Measurements from ENCODE around the gene FAM78B. TPM values are rescaled to one million over a fixed set of nuclear protein-coding genes. Genes with fewer than 3 reads are reported as not detected.

Gene FAM78B
- total and polyA plus RNA-seq, 8 donors, result 0.44 to 8.0 (median 0.89) TPM; not detected in 2

DNA sequence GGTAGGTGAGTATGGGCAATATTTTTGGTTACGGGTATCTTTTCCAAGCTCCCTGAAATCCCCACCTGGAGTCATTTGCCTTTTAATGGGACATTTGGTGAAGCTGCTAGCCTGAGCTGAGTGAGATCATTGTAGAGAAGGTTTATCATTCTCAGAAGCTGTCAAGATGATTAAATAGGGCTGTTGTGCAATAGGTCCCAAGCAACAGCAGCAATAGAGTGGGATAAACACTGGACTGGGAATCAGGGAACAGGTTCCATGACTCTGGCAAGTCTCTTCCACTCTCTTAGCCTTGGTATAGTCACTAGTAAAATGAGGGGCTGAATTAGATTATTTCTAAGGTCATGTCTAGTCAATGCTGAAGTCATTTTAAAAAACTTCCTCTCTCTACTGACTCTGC, 30.3 kb upstream of the FAM78B start:
- Histone ChIP-seq H3K4me1 (no peaks in the 10 kb centered on the region), H3K27me3 (no peaks in the 10 kb centered on the region), H3K4me3 (no peak overlapping the region), H3K36me3 (no peaks in the 10 kb centered on the region), H3K9me3 (no peaks in the 10 kb centered on the region), H3K27ac (no peak overlapping the region)
- TF ChIP-seq, protein P1, sequence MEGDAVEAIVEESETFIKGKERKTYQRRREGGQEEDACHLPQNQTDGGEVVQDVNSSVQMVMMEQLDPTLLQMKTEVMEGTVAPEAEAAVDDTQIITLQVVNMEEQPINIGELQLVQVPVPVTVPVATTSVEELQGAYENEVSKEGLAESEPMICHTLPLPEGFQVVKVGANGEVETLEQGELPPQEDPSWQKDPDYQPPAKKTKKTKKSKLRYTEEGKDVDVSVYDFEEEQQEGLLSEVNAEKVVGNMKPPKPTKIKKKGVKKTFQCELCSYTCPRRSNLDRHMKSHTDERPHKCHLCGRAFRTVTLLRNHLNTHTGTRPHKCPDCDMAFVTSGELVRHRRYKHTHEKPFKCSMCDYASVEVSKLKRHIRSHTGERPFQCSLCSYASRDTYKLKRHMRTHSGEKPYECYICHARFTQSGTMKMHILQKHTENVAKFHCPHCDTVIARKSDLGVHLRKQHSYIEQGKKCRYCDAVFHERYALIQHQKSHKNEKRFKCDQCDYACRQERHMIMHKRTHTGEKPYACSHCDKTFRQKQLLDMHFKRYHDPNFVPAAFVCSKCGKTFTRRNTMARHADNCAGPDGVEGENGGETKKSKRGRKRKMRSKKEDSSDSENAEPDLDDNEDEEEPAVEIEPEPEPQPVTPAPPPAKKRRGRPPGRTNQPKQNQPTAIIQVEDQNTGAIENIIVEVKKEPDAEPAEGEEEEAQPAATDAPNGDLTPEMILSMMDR (IDR thresholded peaks at IDR 0.05), result no peak
- no peak for TF ChIP-seq POLR2A (IDR thresholded peaks at IDR 0.05)
- TF ChIP-seq EP300 (IDR thresholded peaks at IDR 0.05), result no peak
- no peak for TF ChIP-seq POLR2AphosphoS5 (IDR thresholded peaks at IDR 0.05)
- peak in 1 of 2 donors; percentile 40 for DNase-seq
- intact Hi-C loops (cut with DNase I; ENCODE audit: low total_unique reads), result no loop called here
- 44 to 93% (median 89%) methylated on average over 1 of the region's 1 CpG for WGBS, 5 donors

DNA sequence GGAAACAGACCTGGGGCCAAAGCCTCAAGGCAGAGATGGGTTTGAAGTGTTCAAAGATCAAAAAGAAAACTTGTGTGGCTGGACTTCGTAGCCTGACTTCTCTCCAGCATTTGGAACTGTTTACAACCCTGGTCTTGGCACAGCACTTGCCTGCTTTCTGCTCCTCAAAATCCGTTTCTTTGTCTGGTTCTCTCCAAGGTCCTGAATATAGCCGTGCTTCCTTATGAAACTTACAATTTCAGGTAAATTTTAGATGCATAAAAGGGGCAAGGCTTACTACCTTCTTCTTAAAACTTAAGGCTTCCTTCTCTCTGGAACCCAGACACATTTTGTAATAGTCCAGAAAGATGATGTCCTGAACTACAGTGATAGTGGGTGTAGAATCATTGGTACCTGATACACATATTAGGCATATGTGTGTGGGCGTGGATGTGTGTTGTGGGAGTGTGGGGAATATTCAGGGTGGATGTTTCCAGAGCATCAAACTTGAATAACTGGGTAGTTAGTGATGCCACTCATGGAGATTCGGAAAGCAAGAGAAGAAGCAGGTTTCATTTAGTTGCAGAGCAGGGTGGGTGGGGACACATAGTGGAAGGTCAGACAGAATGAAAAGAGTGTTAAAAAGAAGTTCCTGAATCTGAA, 26.4 kb upstream of the FAM78B start:
- WGBS, 5 donors, result 48 to 57% (median 51%) methylated on average over 5 of the region's 5 CpGs

DNA sequence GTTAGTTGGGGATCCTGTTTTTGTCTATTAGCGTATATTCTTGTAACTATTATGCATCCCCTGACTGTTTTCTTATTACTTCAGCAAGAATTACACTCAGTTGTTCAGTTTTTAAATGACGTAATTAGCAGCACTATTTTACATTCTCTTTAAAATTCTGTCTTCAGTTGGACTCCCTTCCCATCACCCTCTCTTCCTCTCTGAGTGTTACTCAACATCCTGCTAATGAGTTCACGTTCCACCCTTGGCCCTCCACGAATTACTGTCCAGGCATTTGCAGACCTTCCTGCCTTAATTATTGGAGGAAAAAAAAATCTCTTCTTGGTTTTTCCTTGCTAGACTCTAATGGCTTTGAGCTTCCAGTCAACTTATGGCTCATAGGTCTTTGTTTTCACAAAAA, 23.6 kb upstream of the FAM78B start:
- no peak overlapping the region for H3K4me3 ChIP-seq
- DNase-seq, result no peak
- H3K27ac ChIP-seq, result no peak overlapping the region
- no peaks in the 10 kb centered on the region for H3K9me3 ChIP-seq
- WGBS, 5 donors, result 62 to 75% (median 71%) methylated on average over 4 of the region's 4 CpGs
- no peak for TF ChIP-seq POLR2AphosphoS5 (IDR thresholded peaks at IDR 0.05)
- no peak for TF ChIP-seq POLR2A (IDR thresholded peaks at IDR 0.05)
- TF ChIP-seq, protein P1 (IDR thresholded peaks at IDR 0.05), result no peak
- no peak for TF ChIP-seq EP300 (IDR thresholded peaks at IDR 0.05)
- intact Hi-C loops (cut with DNase I; ENCODE audit: low total_unique reads), result no loop called here
- H3K36me3 ChIP-seq, result no peaks in the 10 kb centered on the region
- H3K4me1 ChIP-seq, result no peaks in the 10 kb centered on the region
- H3K27me3 ChIP-seq, result peaks cover 0 to 3% (median 0%) of the 10 kb centered on the region in 3 donors

More for the DNA sequence above, 26.4 kb upstream of the FAM78B start:
- peak in 1 of 2 donors; percentile 4 for DNase-seq
- no peaks in the 10 kb centered on the region for H3K9me3 ChIP-seq
- H3K4me1 ChIP-seq, result no peaks in the 10 kb centered on the region
- H3K27me3 ChIP-seq, result no peaks in the 10 kb centered on the region
- no peaks in the 10 kb centered on the region for H3K36me3 ChIP-seq
- TF ChIP-seq EP300 (IDR thresholded peaks at IDR 0.05) (no peak), POLR2AphosphoS5 (IDR thresholded peaks at IDR 0.05) (no peak), POLR2A (IDR thresholded peaks at IDR 0.05) (no peak)
- TF ChIP-seq, protein P1 (IDR thresholded peaks at IDR 0.05), result no peak
- no peak overlapping the region for H3K27ac ChIP-seq
- intact Hi-C loops (cut with DNase I; ENCODE audit: low total_unique reads), result no loop called here
- no peak overlapping the region for H3K4me3 ChIP-seq

DNA sequence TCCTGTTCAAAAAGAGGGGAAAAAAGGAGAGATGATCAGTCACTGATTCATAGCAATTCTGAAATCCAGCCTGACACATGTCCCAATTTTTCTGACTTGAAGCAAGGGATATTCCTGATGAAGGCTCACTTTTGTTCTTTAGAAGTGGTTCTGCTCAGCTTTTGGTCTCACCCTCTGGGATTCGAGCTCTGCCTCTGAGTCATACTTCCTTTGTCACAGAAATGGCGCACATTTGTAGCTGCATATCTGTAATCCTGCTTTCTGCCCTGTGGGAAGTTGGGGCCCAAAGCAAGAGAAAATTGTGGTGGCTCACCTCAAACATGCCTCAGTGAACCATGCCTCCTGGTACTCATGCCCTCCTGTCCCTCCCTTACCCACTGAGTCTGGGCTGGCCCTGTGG, 22.3 kb upstream of the FAM78B start:
- H3K9me3 ChIP-seq, result no peaks in the 10 kb centered on the region
- H3K27ac ChIP-seq, result no peak overlapping the region
- no peaks in the 10 kb centered on the region for H3K4me1 ChIP-seq
- 42 to 60% (median 56%) methylated on average over 2 of the region's 2 CpGs for WGBS, 5 donors
- H3K27me3 ChIP-seq, result peaks cover 0 to 4% (median 4%) of the 10 kb centered on the region in 3 donors
- no peak for DNase-seq
- TF ChIP-seq EP300 (IDR thresholded peaks at IDR 0.05) (no peak), POLR2A (IDR thresholded peaks at IDR 0.05) (no peak), POLR2AphosphoS5 (IDR thresholded peaks at IDR 0.05) (no peak)
- TF ChIP-seq, protein P1 (IDR thresholded peaks at IDR 0.05), result no peak
- intact Hi-C loops (cut with DNase I; ENCODE audit: low total_unique reads), result no loop called here
- H3K36me3 ChIP-seq, result no peaks in the 10 kb centered on the region
- H3K4me3 ChIP-seq, result no peak overlapping the region

Data from stomach (tissue), 9 donors.